ENCODE data around the gene CEP63. TPM values are rescaled to one million over a fixed set of nuclear protein-coding genes. Genes with fewer than 3 reads are reported as not detected.

Gene CEP63
- total and polyA plus RNA-seq, 2 experiments from 2014 or later: 15.8 to 237 TPM

GRCh38 chr3:134477002-134477401 lies 8.9 kb upstream of the CEP63 start:
- Histone ChIP-seq H3K4me1 (ENCODE audit: insufficient read depth) (peaks cover 4% of the 10 kb centered on the region), H3K79me2 (peaks cover 6% of the 10 kb centered on the region), H4K20me1 (ENCODE audit: insufficient read depth, poor library complexity, severe bottlenecking) (no peaks in the 10 kb centered on the region), H3K27me3 (no peaks in the 10 kb centered on the region), H3K4me2 (no peak overlapping the region), H3K27ac (no peak overlapping the region), H3K4me3 (no peak overlapping the region), H3K9me3 (ENCODE audit: low read depth) (no peaks in the 10 kb centered on the region), H2AFZ (no peak overlapping the region), H3K36me3 (replicated peaks; ENCODE audit: insufficient read depth, low read depth) (no peaks in the 10 kb centered on the region), H3K9me2 (replicated peaks; ENCODE audit: insufficient read depth) (no peaks in the 10 kb centered on the region)
- 89% methylated on average over 6 of the region's 6 CpGs for WGBS (ENCODE audit: low lambda C conversion rate, missing lambda C conversion rate)
- TF ChIP-seq CTCF (IDR thresholded peaks at IDR 0.05; ENCODE audit: poor library complexity) (no peak), EZH2 (IDR thresholded peaks at IDR 0.05; ENCODE audit: borderline replicate concordance) (no peak), EZH2phosphoT487 (IDR thresholded peaks at IDR 0.05; ENCODE audit: low read depth, severe bottlenecking, unreplicated experiment) (no peak)
- no peak for DNase-seq (ENCODE audit: low spot score)

GRCh38 chr3:134477938-134478337 lies 7.9 kb upstream of the CEP63 start:
- H2AFZ ChIP-seq: no peak overlapping the region
- no peak for TF ChIP-seq EZH2 (IDR thresholded peaks at IDR 0.05; ENCODE audit: borderline replicate concordance)
- no peak for TF ChIP-seq EZH2phosphoT487 (IDR thresholded peaks at IDR 0.05; ENCODE audit: low read depth, severe bottlenecking, unreplicated experiment)
- TF ChIP-seq CTCF (IDR thresholded peaks at IDR 0.05; ENCODE audit: poor library complexity): no peak
- H3K27me3 ChIP-seq: no peaks in the 10 kb centered on the region
- no peaks in the 10 kb centered on the region for H4K20me1 ChIP-seq (ENCODE audit: insufficient read depth, poor library complexity, severe bottlenecking)
- H3K79me2 ChIP-seq: peaks cover 13% of the 10 kb centered on the region
- no peaks in the 10 kb centered on the region for H3K9me2 ChIP-seq (replicated peaks; ENCODE audit: insufficient read depth)
- H3K36me3 ChIP-seq (replicated peaks; ENCODE audit: insufficient read depth, low read depth): no peaks in the 10 kb centered on the region
- no peak overlapping the region for H3K4me2 ChIP-seq
- 45% methylated on average over 2 of the region's 2 CpGs for WGBS (ENCODE audit: low lambda C conversion rate, missing lambda C conversion rate)
- peaks cover 4% of the 10 kb centered on the region for H3K4me1 ChIP-seq (ENCODE audit: insufficient read depth)
- peak overlapping the region; percentile 21 for H3K27ac ChIP-seq
- DNase-seq (ENCODE audit: low spot score): no peak
- H3K4me3 ChIP-seq: no peak overlapping the region
- no peaks in the 10 kb centered on the region for H3K9me3 ChIP-seq (ENCODE audit: low read depth)

DNA sequence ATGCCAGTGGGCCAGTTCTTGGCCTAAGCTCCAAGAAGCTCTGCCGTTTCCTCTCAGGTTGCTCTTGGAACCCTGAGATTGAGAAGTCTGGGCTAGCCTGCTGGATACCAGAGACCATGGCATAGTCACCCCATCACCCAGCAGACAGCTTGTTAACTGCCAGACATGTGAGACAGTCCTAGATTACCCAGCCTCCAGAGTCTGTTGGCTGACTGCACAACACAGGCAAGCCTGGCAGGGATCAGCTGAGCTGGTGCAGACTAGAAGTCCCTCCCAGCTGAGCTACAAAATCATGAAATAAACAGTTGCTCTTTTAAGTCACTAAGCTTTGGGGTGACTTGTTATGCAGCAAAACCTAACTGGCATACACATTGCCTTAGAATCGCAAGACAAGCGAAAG lies 5.3 kb upstream of the CEP63 start:
- no peaks in the 10 kb centered on the region for H3K9me2 ChIP-seq (replicated peaks; ENCODE audit: insufficient read depth)
- H3K36me3 ChIP-seq (replicated peaks; ENCODE audit: insufficient read depth, low read depth): no peaks in the 10 kb centered on the region
- H4K20me1 ChIP-seq (ENCODE audit: insufficient read depth, poor library complexity, severe bottlenecking): no peaks in the 10 kb centered on the region
- H3K4me1 ChIP-seq (ENCODE audit: insufficient read depth): peaks cover 13% of the 10 kb centered on the region
- no peak overlapping the region for H3K4me3 ChIP-seq
- H3K4me2 ChIP-seq: no peak overlapping the region
- peaks cover 37% of the 10 kb centered on the region for H3K79me2 ChIP-seq
- no peaks in the 10 kb centered on the region for H3K27me3 ChIP-seq
- no peak for DNase-seq (ENCODE audit: low spot score)
- WGBS (ENCODE audit: low lambda C conversion rate, missing lambda C conversion rate): 95% methylated on average over 3 of the region's 3 CpGs
- TF ChIP-seq EZH2 (IDR thresholded peaks at IDR 0.05; ENCODE audit: borderline replicate concordance) (no peak), EZH2phosphoT487 (IDR thresholded peaks at IDR 0.05; ENCODE audit: low read depth, severe bottlenecking, unreplicated experiment) (no peak), CTCF (IDR thresholded peaks at IDR 0.05; ENCODE audit: poor library complexity) (no peak)
- no peak overlapping the region for H3K27ac ChIP-seq
- H2AFZ ChIP-seq: no peak overlapping the region
- no peaks in the 10 kb centered on the region for H3K9me3 ChIP-seq (ENCODE audit: low read depth)

- Histone ChIP-seq H3K36me3 (replicated peaks; ENCODE audit: insufficient read depth, low read depth) (no peaks in the 10 kb centered on the region), H4K20me1 (ENCODE audit: insufficient read depth, poor library complexity, severe bottlenecking) (no peaks in the 10 kb centered on the region), H3K79me2 (peaks cover 37% of the 10 kb centered on the region), H3K9me2 (replicated peaks; ENCODE audit: insufficient read depth) (no peaks in the 10 kb centered on the region), H3K4me3 (no peak overlapping the region), H3K4me1 (ENCODE audit: insufficient read depth) (peaks cover 13% of the 10 kb centered on the region), H3K4me2 (no peak overlapping the region), H2AFZ (no peak overlapping the region), H3K9me3 (ENCODE audit: low read depth) (no peaks in the 10 kb centered on the region), H3K27me3 (no peaks in the 10 kb centered on the region), H3K27ac (no peak overlapping the region)
- WGBS (ENCODE audit: low lambda C conversion rate, missing lambda C conversion rate): 85% methylated on average over 1 of the region's 1 CpG
- DNase-seq (ENCODE audit: low spot score): no peak
- TF ChIP-seq EZH2 (IDR thresholded peaks at IDR 0.05; ENCODE audit: borderline replicate concordance) (no peak), CTCF (IDR thresholded peaks at IDR 0.05; ENCODE audit: poor library complexity) (no peak), EZH2phosphoT487 (IDR thresholded peaks at IDR 0.05; ENCODE audit: low read depth, severe bottlenecking, unreplicated experiment) (no peak)
These were observed 4.7 kb upstream of the CEP63 start for GRCh38 chr3:134481166-134481565.

Measured in hepatocyte (in vitro differentiated cells).